Loucy (cell line): Measurements from ENCODE around the gene RPL21.

Experiments
- CTCF ChIP-seq: fragments of 200-600 bp; sonication (generic); conservative IDR thresholded peaks from 2 replicates; pipeline ENCODE4 v1.5.1; 2014; ENCODE audit warnings: mild to moderate bottlenecking, antibody characterized with exemption, low read length
- EZH2phosphoT487 ChIP-seq: fragments of 200-600 bp; IDR thresholded peaks from 2 replicates; pipeline ENCODE4 v1.6.1; 2018; ENCODE audit warnings: antibody characterized with exemption, mild to moderate bottlenecking, moderate library complexity, borderline replicate concordance

GRCh38 chr13:27271570-27272096 is 20.3 kb downstream of the RPL21 start:
- TF ChIP-seq CTCF: no peak
- no peak for TF ChIP-seq EZH2phosphoT487
